ENCODE measurements around the gene REG4.

The REG4 gene

GRCh38 chr1:119768778-119769177, 42.5 kb downstream of the REG4 start, which contains the start of gene HMGCS2:
Gene HMGCS2 (minus strand): TSS chr1:119768905. CDS start chr1:119768844, 61 bp downstream.
- H4K91ac ChIP-seq (ENCODE audit: low read length), result no peak within 1 kb of the TSS
- no peaks in the 10 kb centered on the region for H3K36me3 ChIP-seq (ENCODE audit: control insufficient read depth in 1 of 2, insufficient read depth in 2 of 2, low read depth in 1 of 2, low read length in 2 of 2)
- no peak within 1 kb of the TSS for H2BK15ac ChIP-seq (ENCODE audit: low read depth, poor library complexity, severe bottlenecking)
- 68% methylated on average over 8 of the region's 8 CpGs for WGBS
- peaks cover 3% of the 10 kb centered on the region for H3K4me1 ChIP-seq (ENCODE audit: control insufficient read depth, insufficient read depth, low read depth, low read length)
- DNase-seq, result no peak
- no peak within 1 kb of the TSS for H4K8ac ChIP-seq (ENCODE audit: low read length)
- no peak within 1 kb of the TSS for H3K18ac ChIP-seq (ENCODE audit: low read depth in 1 of 2, low read length in 2 of 2)
- no peak within 1 kb of the TSS for H2BK12ac ChIP-seq (ENCODE audit: low read length in 2 of 2)
- H3K23ac ChIP-seq (ENCODE audit: low read length in 2 of 2), result no peak within 1 kb of the TSS
- no peak within 1 kb of the TSS for H3K9ac ChIP-seq (ENCODE audit: low read length)
- H2AK5ac ChIP-seq (ENCODE audit: low read length, severe bottlenecking), result no peak within 1 kb of the TSS
- no peak within 1 kb of the TSS for H3K14ac ChIP-seq (ENCODE audit: low read length in 2 of 2)
- H3K27ac ChIP-seq (ENCODE audit: low read length, poor library complexity, severe bottlenecking), result no peak within 1 kb of the TSS
- no peak within 1 kb of the TSS for H2AFZ ChIP-seq (ENCODE audit: low read depth, low read length)
- no peak within 1 kb of the TSS for H2BK5ac ChIP-seq (ENCODE audit: low read depth, low read length, poor library complexity, severe bottlenecking)
- H3K4ac ChIP-seq (ENCODE audit: low read depth in 1 of 2, low read length in 2 of 2), result no peak within 1 kb of the TSS
- no peak within 1 kb of the TSS for H3K4me2 ChIP-seq (ENCODE audit: low read length, poor library complexity, severe bottlenecking)
- H3K79me1 ChIP-seq (replicated peaks; ENCODE audit: low read length, poor library complexity, severe bottlenecking), result no peaks in the 10 kb centered on the region
- H3K4me3 ChIP-seq (ENCODE audit: insufficient read depth in 1 of 2, low read depth in 1 of 2, low read length in 2 of 2), result no peak within 1 kb of the TSS
- no peak within 1 kb of the TSS for H2BK120ac ChIP-seq (ENCODE audit: low read depth, low read length)
- H3K27me3 ChIP-seq (ENCODE audit: control insufficient read depth in 1 of 2, insufficient read depth in 1 of 2, low read length in 2 of 2), result peaks cover 15 to 36% of the 10 kb centered on the region in 2 experiments
- H3K9me3 ChIP-seq (ENCODE audit: control insufficient read depth, low read length), result peaks cover 7% of the 10 kb centered on the region

GRCh38 chr1:119767486-119767885, 43.8 kb downstream of the REG4 start:
- Histone ChIP-seq H3K4me2 (ENCODE audit: low read length, poor library complexity, severe bottlenecking) (no peak overlapping the region), H2BK5ac (ENCODE audit: low read depth, low read length, poor library complexity, severe bottlenecking) (no peak overlapping the region), H4K8ac (ENCODE audit: low read length) (no peak overlapping the region), H2BK15ac (ENCODE audit: low read depth, poor library complexity, severe bottlenecking) (no peak overlapping the region), H3K9ac (ENCODE audit: low read length) (no peak overlapping the region), H3K14ac (ENCODE audit: low read length in 2 of 2) (no peak overlapping the region), H3K27me3 (ENCODE audit: control insufficient read depth in 1 of 2, insufficient read depth in 1 of 2, low read length in 2 of 2) (peaks cover 15 to 36% of the 10 kb centered on the region in 2 experiments), H2BK12ac (ENCODE audit: low read length in 2 of 2) (no peak overlapping the region), H3K4me1 (ENCODE audit: control insufficient read depth, insufficient read depth, low read depth, low read length) (peaks cover 3% of the 10 kb centered on the region), H3K9me3 (ENCODE audit: control insufficient read depth, low read length) (peaks cover 7% of the 10 kb centered on the region), H3K36me3 (ENCODE audit: control insufficient read depth in 1 of 2, insufficient read depth in 2 of 2, low read depth in 1 of 2, low read length in 2 of 2) (no peaks in the 10 kb centered on the region), H3K27ac (ENCODE audit: low read length, poor library complexity, severe bottlenecking) (no peak overlapping the region), H2AK5ac (ENCODE audit: low read length, severe bottlenecking) (no peak overlapping the region), H4K91ac (ENCODE audit: low read length) (no peak overlapping the region), H3K23ac (ENCODE audit: low read length in 2 of 2) (no peak overlapping the region), H3K4ac (ENCODE audit: low read depth in 1 of 2, low read length in 2 of 2) (no peak overlapping the region), H3K18ac (ENCODE audit: low read depth in 1 of 2, low read length in 2 of 2) (no peak overlapping the region), H3K4me3 (ENCODE audit: insufficient read depth in 1 of 2, low read depth in 1 of 2, low read length in 2 of 2) (no peak overlapping the region), H2BK120ac (ENCODE audit: low read depth, low read length) (no peak overlapping the region), H2AFZ (ENCODE audit: low read depth, low read length) (no peak overlapping the region), H3K79me1 (replicated peaks; ENCODE audit: low read length, poor library complexity, severe bottlenecking) (no peaks in the 10 kb centered on the region)
- DNase-seq, result no peak
- 85% methylated on average over 2 of the region's 2 CpGs for WGBS

- 92% methylated on average over 3 of the region's 4 CpGs for WGBS
- Histone ChIP-seq H3K9ac (ENCODE audit: low read length) (no peak overlapping the region), H3K18ac (ENCODE audit: low read depth in 1 of 2, low read length in 2 of 2) (no peak overlapping the region), H4K8ac (ENCODE audit: low read length) (no peak overlapping the region), H2BK12ac (ENCODE audit: low read length in 2 of 2) (no peak overlapping the region), H3K4me3 (ENCODE audit: insufficient read depth in 1 of 2, low read depth in 1 of 2, low read length in 2 of 2) (no peak overlapping the region), H3K4me2 (ENCODE audit: low read length, poor library complexity, severe bottlenecking) (no peak overlapping the region), H3K9me3 (ENCODE audit: control insufficient read depth, low read length) (peaks cover 7% of the 10 kb centered on the region), H2AK5ac (ENCODE audit: low read length, severe bottlenecking) (no peak overlapping the region), H3K27ac (ENCODE audit: low read length, poor library complexity, severe bottlenecking) (no peak overlapping the region), H3K4ac (ENCODE audit: low read depth in 1 of 2, low read length in 2 of 2) (no peak overlapping the region), H2BK15ac (ENCODE audit: low read depth, poor library complexity, severe bottlenecking) (no peak overlapping the region), H3K27me3 (ENCODE audit: control insufficient read depth in 1 of 2, insufficient read depth in 1 of 2, low read length in 2 of 2) (peaks cover 15 to 36% of the 10 kb centered on the region in 2 experiments), H3K4me1 (ENCODE audit: control insufficient read depth, insufficient read depth, low read depth, low read length) (peaks cover 3% of the 10 kb centered on the region), H2BK5ac (ENCODE audit: low read depth, low read length, poor library complexity, severe bottlenecking) (no peak overlapping the region), H3K36me3 (ENCODE audit: control insufficient read depth in 1 of 2, insufficient read depth in 2 of 2, low read depth in 1 of 2, low read length in 2 of 2) (no peaks in the 10 kb centered on the region), H3K14ac (ENCODE audit: low read length in 2 of 2) (no peak overlapping the region), H4K91ac (ENCODE audit: low read length) (no peak overlapping the region), H2AFZ (ENCODE audit: low read depth, low read length) (no peak overlapping the region), H3K23ac (ENCODE audit: low read length in 2 of 2) (no peak overlapping the region), H2BK120ac (ENCODE audit: low read depth, low read length) (no peak overlapping the region), H3K79me1 (replicated peaks; ENCODE audit: low read length, poor library complexity, severe bottlenecking) (no peaks in the 10 kb centered on the region)
- DNase-seq, result no peak
These were observed 44.9 kb downstream of the REG4 start for GRCh38 chr1:119766374-119766794.

GRCh38 chr1:119764220-119764619, 47.0 kb downstream of the REG4 start:
- peaks cover 15 to 20% of the 10 kb centered on the region in 2 experiments for H3K27me3 ChIP-seq (ENCODE audit: control insufficient read depth in 1 of 2, insufficient read depth in 1 of 2, low read length in 2 of 2)
- no peak overlapping the region for H2BK5ac ChIP-seq (ENCODE audit: low read depth, low read length, poor library complexity, severe bottlenecking)
- no peak overlapping the region for H3K14ac ChIP-seq (ENCODE audit: low read length in 2 of 2)
- H2BK12ac ChIP-seq (ENCODE audit: low read length in 2 of 2), result no peak overlapping the region
- no peak overlapping the region for H3K9ac ChIP-seq (ENCODE audit: low read length)
- WGBS, result 91% methylated on average over 5 of the region's 6 CpGs
- H2BK120ac ChIP-seq (ENCODE audit: low read depth, low read length), result no peak overlapping the region
- no peak overlapping the region for H3K18ac ChIP-seq (ENCODE audit: low read depth in 1 of 2, low read length in 2 of 2)
- H3K36me3 ChIP-seq (ENCODE audit: control insufficient read depth in 1 of 2, insufficient read depth in 2 of 2, low read depth in 1 of 2, low read length in 2 of 2), result no peaks in the 10 kb centered on the region
- no peak overlapping the region for H4K8ac ChIP-seq (ENCODE audit: low read length)
- H2AK5ac ChIP-seq (ENCODE audit: low read length, severe bottlenecking), result no peak overlapping the region
- no peak overlapping the region for H3K4me3 ChIP-seq (ENCODE audit: insufficient read depth in 1 of 2, low read depth in 1 of 2, low read length in 2 of 2)
- H3K9me3 ChIP-seq (ENCODE audit: control insufficient read depth, low read length), result peaks cover 7% of the 10 kb centered on the region
- H3K27ac ChIP-seq (ENCODE audit: low read length, poor library complexity, severe bottlenecking), result no peak overlapping the region
- no peak overlapping the region for H3K4ac ChIP-seq (ENCODE audit: low read depth in 1 of 2, low read length in 2 of 2)
- peaks cover 2% of the 10 kb centered on the region for H3K4me1 ChIP-seq (ENCODE audit: control insufficient read depth, insufficient read depth, low read depth, low read length)
- H3K4me2 ChIP-seq (ENCODE audit: low read length, poor library complexity, severe bottlenecking), result no peak overlapping the region
- H4K91ac ChIP-seq (ENCODE audit: low read length), result no peak overlapping the region
- H3K79me1 ChIP-seq (replicated peaks; ENCODE audit: low read length, poor library complexity, severe bottlenecking), result no peaks in the 10 kb centered on the region
- DNase-seq, result no peak
- H3K23ac ChIP-seq (ENCODE audit: low read length in 2 of 2), result no peak overlapping the region
- no peak overlapping the region for H2AFZ ChIP-seq (ENCODE audit: low read depth, low read length)
- H2BK15ac ChIP-seq (ENCODE audit: low read depth, poor library complexity, severe bottlenecking), result no peak overlapping the region
